HG03045 (cell line): ENCODE results near the gene CARD16.

ENCODE experiments used
- ATAC-seq: cut with Tn5 transposase; IDR thresholded peaks from one replicate; pipeline ENCODE4 v1.9.1; 2021; ENCODE audit warnings: mild to moderate bottlenecking, moderate library complexity; ENCODE audit not compliant: unreplicated experiment

CARD16 gene

DNA sequence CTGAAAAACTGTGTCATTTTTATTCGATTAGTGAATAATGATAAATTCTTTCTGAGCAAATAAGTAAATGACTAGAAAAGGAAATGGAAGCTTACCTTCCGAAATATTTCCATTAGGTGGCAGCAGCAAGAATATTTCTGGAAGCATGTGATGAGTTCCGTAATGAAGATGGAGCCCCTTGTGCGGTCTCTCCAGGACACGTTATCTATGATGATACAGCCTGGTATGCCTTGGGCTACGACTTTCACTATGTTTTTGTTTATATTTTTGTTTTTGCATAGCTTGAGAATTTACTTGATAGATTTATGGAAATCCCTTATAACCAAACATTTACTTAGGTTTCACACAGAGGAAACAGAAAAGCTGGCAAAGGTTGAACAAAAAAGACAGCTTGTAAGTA, 47.8 kb downstream of the CARD16 start:
- ATAC-seq = no peak

DNA sequence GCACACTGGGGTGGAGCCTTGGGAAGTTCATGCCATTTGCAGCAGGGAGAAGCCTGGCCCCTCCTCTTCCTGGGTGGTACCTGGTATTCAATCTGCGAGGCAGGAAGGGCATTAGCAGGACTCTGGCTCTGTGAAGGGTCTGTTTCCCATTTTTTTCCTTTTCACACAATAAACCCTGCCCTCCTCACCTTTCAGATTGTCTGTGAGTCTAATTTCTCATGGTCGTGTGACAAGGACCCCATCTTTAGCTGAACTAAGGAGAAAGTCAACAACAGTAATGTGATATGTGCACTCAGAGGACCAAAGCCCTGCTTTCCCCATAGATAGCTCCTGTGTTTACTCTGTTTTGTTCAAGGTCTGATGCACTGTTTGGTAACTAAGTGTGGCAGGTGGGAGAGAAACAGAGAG, 50.1 kb downstream of the CARD16 start:
- ATAC-seq = no peak

DNA sequence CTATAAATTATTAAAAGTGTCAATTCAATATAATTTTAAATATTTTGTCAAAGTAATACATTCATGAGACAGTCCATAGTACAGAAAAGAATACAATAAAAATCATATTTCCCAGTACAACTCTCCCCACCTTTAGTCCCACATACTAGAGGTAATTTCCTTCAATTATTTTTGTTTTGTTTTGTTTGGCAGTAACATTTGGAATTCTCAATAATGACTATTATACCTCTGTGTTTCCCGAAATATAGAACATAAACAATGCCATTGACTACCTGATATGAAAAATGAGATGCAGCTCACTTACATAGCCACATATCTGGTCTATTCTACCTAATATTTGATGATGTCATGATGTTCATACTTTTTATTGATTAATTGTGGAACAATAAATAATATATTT, 52.4 kb downstream of the CARD16 start:
- ATAC-seq = no peak

DNA sequence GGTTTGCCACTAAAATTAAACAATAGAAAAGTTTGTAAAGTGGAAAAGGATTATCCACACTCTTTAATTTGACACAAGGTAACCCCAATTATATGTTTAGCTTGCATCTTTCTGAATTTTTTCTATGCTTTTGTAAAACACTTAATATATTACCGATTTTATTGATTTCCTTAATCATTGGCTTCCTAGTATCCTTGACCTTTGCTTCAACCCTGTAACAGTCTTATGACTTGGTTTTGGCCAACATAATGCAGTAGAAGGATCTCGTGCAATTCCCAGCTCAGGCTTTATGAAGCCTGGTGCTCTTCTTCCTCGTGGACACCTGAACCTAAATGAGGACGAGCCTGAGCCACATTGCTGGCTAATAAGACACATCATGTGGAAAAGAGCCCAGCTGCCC, 53.1 kb downstream of the CARD16 start:
- no peak for ATAC-seq
